K562 (cell line): ENCODE results near the gene RAP2B. TPM values are rescaled to one million over a fixed set of nuclear protein-coding genes. Genes with fewer than 3 reads are reported as not detected.
A peak's percentile ranks its signal among the peaks of the same experiment; 100 is the strongest.

Source experiments
- ATAC-seq: fragments of 200-7000 bp; cut with Tn5 transposase; 3 replicates; pipeline ENCODE4 v1.9.1; 2020; ENCODE audit warnings: moderate library complexity
- BruUV-seq: library from RNA; stranded (reverse); fragments of 400-500 nt; replicated peaks from 2 replicates; lab custom pipeline; 2021; lab: Mats Ljungman, UMichigan
- CTCF ChIA-PET: fragments of 300-600 bp; formaldehyde crosslinking; extraction: SDS; loops from one replicate; lab custom pipeline; 2021; ENCODE audit warnings: low intra/inter-chr PET ratio; lab: Yijun Ruan, JAX
- POLR2A ChIA-PET: fragments of 300-600, 350-650 bp; sonication (Branson Sonifier 250); formaldehyde crosslinking; extraction: SDS; loops from one replicate; lab custom pipeline; 2021; ENCODE audit warnings: antibody characterized with exemption, inconsistent platforms; lab: Yijun Ruan, JAX
- DNase-seq, 4 experiments: peaks; one replicate each; pipeline versions ENCODE4 v3.0.0 to v3.0.0-alpha.2; 2011 to 2018; ENCODE audit warnings: low spot score in 3 of 4, mixed read lengths in 3 of 4; ENCODE audit errors: extremely low read depth in 1 of 4
- FAIRE-seq: peaks from 2 replicates; lab custom pipeline; 2011; peaks lifted over from hg19 to GRCh38; lab: Jason Lieb, UNC
- H2AFZ ChIP-seq: 2 replicates; pipeline ENCODE4 v1.6.0; 2011; ENCODE audit warnings: low read depth, low read length, control low read depth, inconsistent platforms
- H3K27ac ChIP-seq: fragments of 200-600 bp; 3 replicates; pipeline ENCODE4 v1.8.0; 2011; ENCODE audit warnings: low read depth, mild to moderate bottlenecking, control low read depth, inconsistent platforms, low read length, moderate library complexity, mixed read lengths; ENCODE audit errors: extremely low read depth
- H3K27me3 ChIP-seq, 2 experiments: fragments of 300-600 bp in 1 of 2; 2 replicates in 1 of 2; 3 replicates in 1 of 2; pipeline versions ENCODE4 v1.6.0 to v1.8.0; 2011; ENCODE audit warnings: inconsistent platforms in 2 of 2, low read length in 2 of 2, mild to moderate bottlenecking in 1 of 2, mixed read lengths in 1 of 2, moderate library complexity in 1 of 2; ENCODE audit not compliant: control insufficient read depth in 2 of 2, insufficient read depth in 2 of 2
- H3K36me3 ChIP-seq: fragments of 300-600 bp; 3 replicates; pipeline ENCODE4 v1.8.0; 2011; ENCODE audit warnings: mild to moderate bottlenecking, low read length, inconsistent platforms; ENCODE audit not compliant: control insufficient read depth, insufficient read depth
- H3K4me1 ChIP-seq, 2 experiments: fragments of 200-600 bp in 1 of 2; replicated peaks in 1 of 2; 2 replicates in 1 of 2; 3 replicates in 1 of 2; pipeline versions ENCODE4 v1.5.1 to v1.8.0; 2011; ENCODE audit warnings: inconsistent platforms in 2 of 2, low read length in 2 of 2, mild to moderate bottlenecking in 1 of 2, mixed read lengths in 1 of 2, moderate library complexity in 1 of 2; ENCODE audit not compliant: control insufficient read depth in 2 of 2, insufficient read depth in 2 of 2
- H3K4me2 ChIP-seq: 2 replicates; pipeline ENCODE4 v1.6.1; 2011; ENCODE audit warnings: low read length, control low read depth, inconsistent platforms, mixed read lengths; ENCODE audit not compliant: insufficient read depth
- H3K4me3 ChIP-seq: fragments of 200-600 bp; sonication (generic), shearing (Covaris generic); 2 replicates; pipeline ENCODE4 v1.5.1; 2016; ENCODE audit warnings: control low read depth, inconsistent platforms
- H3K79me2 ChIP-seq: fragments of 200-600 bp; 3 replicates; pipeline ENCODE4 v1.8.0; 2011; ENCODE audit warnings: low read length, inconsistent platforms; ENCODE audit not compliant: control insufficient read depth, insufficient read depth
- H3K9ac ChIP-seq, 2 experiments: 2 replicates each; pipeline versions ENCODE4 v1.6.0 to v1.6.1; 2011; ENCODE audit warnings: low read depth in 2 of 2, low read length in 2 of 2, control low read depth in 1 of 2, inconsistent platforms in 1 of 2, mild to moderate bottlenecking in 1 of 2, mixed read lengths in 1 of 2; ENCODE audit not compliant: insufficient read depth in 1 of 2
- H3K9me1 ChIP-seq: one replicate; pipeline ENCODE4 v1.6.0; 2011; ENCODE audit warnings: inconsistent platforms, mild to moderate bottlenecking, low read length, moderate library complexity; ENCODE audit not compliant: control insufficient read depth, insufficient read depth
- H3K9me3 ChIP-seq: replicated peaks from 2 replicates; pipeline ENCODE4 v1.5.1; 2011; ENCODE audit warnings: low read depth, low read length, inconsistent platforms; ENCODE audit not compliant: control insufficient read depth, insufficient read depth
- H4K20me1 ChIP-seq: replicated peaks from 2 replicates; pipeline ENCODE4 v1.6.1; 2011; ENCODE audit warnings: low read length, inconsistent platforms, mixed read lengths; ENCODE audit not compliant: control insufficient read depth, insufficient read depth
- ARHGAP35 ChIP-seq: fragments of 450-650 bp; IDR thresholded peaks from 2 replicates; pipeline ENCODE4 v1.6.1; 2018; ENCODE audit not compliant: partially characterized antibody
- BCOR ChIP-seq: fragments of 450-650 bp; IDR thresholded peaks from 2 replicates; pipeline ENCODE4 v1.6.1; 2016
- CBX8 ChIP-seq: fragments of 200-600 bp; sonication (generic); IDR thresholded peaks from 2 replicates; pipeline ENCODE4 v1.6.1; 2012; ENCODE audit warnings: borderline replicate concordance, mixed run types, low read depth, mild to moderate bottlenecking, moderate library complexity, mixed read lengths, low read length, control low read depth, inconsistent platforms; ENCODE audit not compliant: poor library complexity, severe bottlenecking; ENCODE audit errors: extremely low read depth
- COPS2 ChIP-seq: fragments of 450-650 bp; conservative IDR thresholded peaks from 2 replicates; pipeline ENCODE4 v1.6.1; 2016; ENCODE audit warnings: mild to moderate bottlenecking, moderate library complexity
- CREBBP ChIP-seq: IDR thresholded peaks from one replicate; pipeline ENCODE4 v1.6.1; 2012; ENCODE audit warnings: low read depth, mild to moderate bottlenecking, control low read depth, inconsistent platforms, low read length
- EGR1 ChIP-seq: fragments of 450-650 bp; conservative IDR thresholded peaks from 2 replicates; pipeline ENCODE4 v1.6.1; 2017; ENCODE audit warnings: mild to moderate bottlenecking
- FOXM1 ChIP-seq, 2 experiments: fragments of 450-650 bp in 1 of 2; sonication (generic) in 1 of 2; formaldehyde crosslinking in 1 of 2; IDR thresholded peaks; 2 replicates each; pipeline versions ENCODE4 v1.6.1 to v1.9.0; 2017 to 2022; ENCODE audit warnings: low read depth in 2 of 2, mild to moderate bottlenecking in 2 of 2, missing genetic modification reagents in 1 of 2, moderate library complexity in 1 of 2
- GABPB1 ChIP-seq: sonication (generic); formaldehyde crosslinking; IDR thresholded peaks from 2 replicates; pipeline ENCODE4 v1.8.0; 2022; ENCODE audit warnings: mild to moderate bottlenecking, missing genetic modification reagents
- HDAC1 ChIP-seq, 2 experiments: fragments of 450-650 bp; IDR thresholded peaks; 2 replicates each; pipeline ENCODE4 v1.6.1; 2016 to 2017; ENCODE audit warnings: inconsistent platforms in 1 of 2, mild to moderate bottlenecking in 1 of 2, moderate library complexity in 1 of 2
- KLF10 ChIP-seq: fragments of 250-450 bp; sonication (Bioruptor Pico); IDR thresholded peaks from 2 replicates; pipeline ENCODE4 v1.6.1; 2021; ENCODE audit warnings: matching md5 sums
- POLR2G ChIP-seq: fragments of 200-400 bp; formaldehyde crosslinking; IDR thresholded peaks from 2 replicates; pipeline ENCODE4 v1.6.1; 2017; ENCODE audit warnings: low read depth, mild to moderate bottlenecking, antibody characterized with exemption, low read length, moderate library complexity
- SP2 ChIP-seq: IDR thresholded peaks from 2 replicates; pipeline ENCODE4 v1.6.1; 2011; ENCODE audit warnings: mild to moderate bottlenecking, low read depth, low read length, moderate library complexity; ENCODE audit not compliant: poor library complexity, severe bottlenecking; ENCODE audit errors: extremely low read depth
- TFAM ChIP-seq: fragments of 250-450 bp; sonication (Bioruptor Pico); conservative IDR thresholded peaks from 2 replicates; pipeline ENCODE4 v1.5.0; 2021; ENCODE audit warnings: mild to moderate bottlenecking, moderate library complexity
- ZNF24 ChIP-seq: fragments of 450-650 bp; IDR thresholded peaks from 2 replicates; pipeline ENCODE4 v1.6.1; 2016
- WGBS: fragments of 100-300 bp; shearing (Covaris generic); methylation state at CpG from one replicate; pipeline ENCODE4 v1.1.6; 2016; ENCODE audit warnings: low coverage, mixed read lengths; ENCODE audit not compliant: insufficient coverage; ENCODE audit errors: missing lambda C conversion rate; 5-methylcytosine and 5-hydroxymethylcytosine counted together
- in situ Hi-C: fragments of 300-500 bp; cut with MboI; formaldehyde crosslinking; loops from 4 replicates; pipeline ENCODE4 v1.15.0; 2018; ENCODE audit warnings: inconsistent platforms, mixed read lengths
- intact Hi-C: fragments of 100-400 bp; cut with micrococcal nuclease; formaldehyde crosslinking; loops from 2 replicates; pipeline ENCODE4 v1.14.2; 2022
- polyA plus RNA-seq, 8 experiments: library from polyadenylated mRNA; depleted of rRNA in 4 of 8; stranded (reverse) in 5 of 8; unstranded in 3 of 8; fragments of >200 nt; fragmentation: Nextera tagmentation in 2 of 8; fragmentation: Illumina TruSeq in 1 of 8; extraction: Ambion mirVana in 2 of 8; extraction: Trizol in 1 of 8; gene quantifications; 2 replicates each; pipeline versions ENCODE4 v1.2.1 to v1.2.3, GENCODE V29; 2011 to 2014; ENCODE audit warnings: inconsistent platforms in 1 of 8, missing spikeins in 1 of 8
- total RNA-seq, 7 experiments: library from RNA; depleted of rRNA in 6 of 7; stranded (reverse); fragments of >200 nt in 6 of 7; fragmentation: Illumina TruSeq in 2 of 7; extraction: Trizol in 2 of 7; gene quantifications; 2 replicates each; pipeline versions ENCODE4 v1.2.1 to v1.2.3, GENCODE V29; 2011 to 2021; ENCODE audit warnings: low replicate concordance in 1 of 7
- TF ChIP-seq, protein P1 (sequence below): IDR thresholded peaks from 2 replicates; pipeline ENCODE4 v1.6.1; 2012; ENCODE audit warnings: low read depth, low read length, improper control_type of control experiment, borderline replicate concordance
- TF ChIP-seq, protein P2 (sequence below): sonication (generic); formaldehyde crosslinking; IDR thresholded peaks from 2 replicates; pipeline ENCODE4 v1.8.1; 2023; ENCODE audit warnings: mild to moderate bottlenecking, missing genetic modification reagents

The RAP2B gene
- total and polyA plus RNA-seq, 9 of the 15 experiments (the other 6 are each of a cell fraction or from before 2014, with no cell fraction given), result 9.4 to 31.2 (median 15.8) TPM

GRCh38 chr3:153160451-153161137 is 1.4 kb upstream of the RAP2B start (continued):
- TF ChIP-seq GABPB1 (CRISPR knock-in tag), result peak; percentile 4; the same call in 1 of the 2 replicates
- TF ChIP-seq POLR2G, result peak; percentile 70
- no peak for TF ChIP-seq KLF10 (CRISPR knock-in tag)
- no peak for TF ChIP-seq FOXM1 (IDR thresholded peaks at IDR 0.05; ENCODE audit: low read depth)
- no peak for TF ChIP-seq FOXM1 (CRISPR knock-in tag; IDR thresholded peaks at IDR 0.05; ENCODE audit: low read depth)

GRCh38 chr3:153161138-153161713 is 800 bp upstream of the RAP2B start:
- under 1% methylated on average over 25 of the region's 27 CpGs for WGBS
- Histone ChIP-seq H3K79me2 (peaks cover 43% of the 10 kb centered on the region), H3K9me1 (no peaks in the 10 kb centered on the region), H2AFZ (peak overlapping the region; percentile 91), H4K20me1 (no peaks in the 10 kb centered on the region; the same call in 1 of the 2 replicates), H3K36me3 (peaks cover 15% of the 10 kb centered on the region), H3K4me3 (peak overlapping the region; percentile 88), H3K27ac (peak overlapping the region; percentile 84), H3K4me2 (peak overlapping the region; percentile 95), H3K4me1 (peaks cover 6 to 24% of the 10 kb centered on the region in 2 experiments; a peak in 3 of 5 replicates), H3K27me3 (no peaks in the 10 kb centered on the region), H3K9ac (peak overlapping the region; percentile 80 to 92), H3K9me3 (no peaks in the 10 kb centered on the region)
- ChIA-PET CTCF (no interaction called here), POLR2A (interaction anchor here (0.5 to 1.6 kb wide), 11 partner anchors 10 to 906 kb away, joined by 3 to 8 read pairs (median 3); partner anchors contain the start of gene P2RY1)
- intact Hi-C loops, result loop anchor here (10.0 kb wide), 2 partner anchors 604 to 886 kb away; no protein-coding TSS in a partner anchor
- ATAC-seq (peak; percentile 83), DNase-seq (peak; percentile 94 to 98 (median 98)), FAIRE-seq (peak; percentile 98)
- in situ Hi-C loops, result no loop called here
- BruUV-seq, result TSS peak; percentile 85
- TF ChIP-seq EGR1 (peak; percentile 85), CBX8 (no peak), SP2 (peak; percentile 61), ZNF24 (no peak), ARHGAP35 (no peak), HDAC1 (IDR thresholded peaks at IDR 0.05) (0 out of 4 replicates have a peak, but pooled peaks of 1 of the 2 experiments have one; percentile 2), CREBBP (no peak), COPS2 (no peak), BCOR (no peak), TFAM (CRISPR knock-in tag) (no peak)
- TF ChIP-seq, protein P1, sequence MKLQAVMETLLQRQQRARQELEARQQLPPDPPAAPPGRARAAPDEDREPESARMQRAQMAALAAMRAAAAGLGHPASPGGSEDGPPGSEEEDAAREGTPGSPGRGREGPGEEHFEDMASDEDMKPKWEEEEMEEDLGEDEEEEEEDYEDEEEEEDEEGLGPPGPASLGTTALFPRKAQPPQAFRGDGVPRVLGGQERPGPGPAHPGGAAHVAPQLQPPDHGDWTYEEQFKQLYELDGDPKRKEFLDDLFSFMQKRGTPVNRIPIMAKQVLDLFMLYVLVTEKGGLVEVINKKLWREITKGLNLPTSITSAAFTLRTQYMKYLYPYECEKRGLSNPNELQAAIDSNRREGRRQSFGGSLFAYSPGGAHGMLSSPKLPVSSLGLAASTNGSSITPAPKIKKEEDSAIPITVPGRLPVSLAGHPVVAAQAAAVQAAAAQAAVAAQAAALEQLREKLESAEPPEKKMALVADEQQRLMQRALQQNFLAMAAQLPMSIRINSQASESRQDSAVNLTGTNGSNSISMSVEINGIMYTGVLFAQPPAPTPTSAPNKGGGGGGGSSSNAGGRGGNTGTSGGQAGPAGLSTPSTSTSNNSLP, result 0 out of 2 replicates have a peak, but pooled peaks have one; percentile 35
- TF ChIP-seq, protein P2, sequence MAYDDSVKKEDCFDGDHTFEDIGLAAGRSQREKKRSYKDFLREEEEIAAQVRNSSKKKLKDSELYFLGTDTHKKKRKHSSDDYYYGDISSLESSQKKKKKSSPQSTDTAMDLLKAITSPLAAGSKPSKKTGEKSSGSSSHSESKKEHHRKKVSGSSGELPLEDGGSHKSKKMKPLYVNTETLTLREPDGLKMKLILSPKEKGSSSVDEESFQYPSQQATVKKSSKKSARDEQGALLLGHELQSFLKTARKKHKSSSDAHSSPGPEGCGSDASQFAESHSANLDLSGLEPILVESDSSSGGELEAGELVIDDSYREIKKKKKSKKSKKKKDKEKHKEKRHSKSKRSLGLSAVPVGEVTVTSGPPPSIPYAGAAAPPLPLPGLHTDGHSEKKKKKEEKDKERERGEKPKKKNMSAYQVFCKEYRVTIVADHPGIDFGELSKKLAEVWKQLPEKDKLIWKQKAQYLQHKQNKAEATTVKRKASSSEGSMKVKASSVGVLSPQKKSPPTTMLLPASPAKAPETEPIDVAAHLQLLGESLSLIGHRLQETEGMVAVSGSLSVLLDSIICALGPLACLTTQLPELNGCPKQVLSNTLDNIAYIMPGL (CRISPR knock-in tag), result no peak
